Measurements from ENCODE around the gene MED13L. TPM values are rescaled to one million over a fixed set of nuclear protein-coding genes. Genes with fewer than 3 reads are reported as not detected.

The MED13L gene
- total and polyA plus RNA-seq, 2 donors (not counting 3 experiments of a cell fraction or from before 2014, with no cell fraction given): 27.4 to 93.6 TPM

DNA sequence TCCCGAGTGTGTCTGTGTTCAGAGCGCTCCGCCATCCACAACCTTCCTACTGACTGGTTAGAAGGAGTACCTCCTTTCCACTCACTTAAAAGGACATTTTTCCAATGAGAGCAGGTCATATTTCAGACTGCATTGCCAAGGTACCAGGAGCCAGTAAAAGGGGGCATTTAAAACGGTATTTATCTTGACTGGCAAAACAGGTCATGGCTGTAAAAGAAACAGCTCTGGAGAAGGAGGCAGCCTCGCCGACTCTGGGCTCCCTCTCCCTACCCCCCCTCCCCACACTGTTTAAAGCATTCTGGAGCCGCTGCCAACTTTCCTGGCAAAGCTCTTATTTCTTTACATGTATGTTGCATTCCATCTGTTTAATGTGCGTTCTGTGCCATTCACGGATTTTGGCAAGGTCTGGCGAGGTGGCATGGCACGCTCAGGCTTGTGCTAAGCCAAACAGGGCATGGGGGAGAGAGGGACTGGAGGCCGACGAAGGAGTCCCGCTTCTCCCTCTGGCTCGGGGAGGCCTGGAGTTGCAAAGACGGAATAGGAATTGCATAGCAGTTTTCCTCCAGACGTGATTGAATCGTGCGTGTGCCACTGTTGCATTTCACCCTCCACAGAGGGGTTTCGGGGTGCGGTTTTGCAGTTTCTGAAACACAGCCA, 41.2 kb upstream of the MED13L start:
- peaks cover 8% of the 10 kb centered on the region for H3K4me1 ChIP-seq (ENCODE audit: control insufficient read depth, extremely low read depth, insufficient read depth, low read length)
- BruUV-seq (replicated peaks): no TSS peak
- no peaks in the 10 kb centered on the region for H3K36me3 ChIP-seq (ENCODE audit: control insufficient read depth in 2 of 2, extremely low read depth in 1 of 2, insufficient read depth in 2 of 2, low read length in 2 of 2)
- no peak overlapping the region for H3K4me2 ChIP-seq (ENCODE audit: insufficient read depth, low read length)
- H3K27ac ChIP-seq (ENCODE audit: insufficient read depth, low read depth, low read length): no peak overlapping the region
- TF ChIP-seq, protein P1, sequence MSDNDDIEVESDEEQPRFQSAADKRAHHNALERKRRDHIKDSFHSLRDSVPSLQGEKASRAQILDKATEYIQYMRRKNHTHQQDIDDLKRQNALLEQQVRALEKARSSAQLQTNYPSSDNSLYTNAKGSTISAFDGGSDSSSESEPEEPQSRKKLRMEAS (IDR thresholded peaks at IDR 0.05; ENCODE audit: insufficient read depth, insufficient read length): no peak
- TF ChIP-seq GATA2 (IDR thresholded peaks at IDR 0.05; ENCODE audit: insufficient read depth, insufficient read length, low read depth, low read length) (no peak), FOS (IDR thresholded peaks at IDR 0.05; ENCODE audit: borderline replicate concordance, insufficient read depth, low read length) (no peak)
- H3K4me3 ChIP-seq (replicated peaks in 1 of 3; ENCODE audit: insufficient read depth in 1 of 3, low read depth in 1 of 3, low read length in 3 of 3): no peak overlapping the region
- H3K27me3 ChIP-seq (ENCODE audit: control insufficient read depth in 2 of 2, insufficient read depth in 2 of 2, low read length in 2 of 2): no peaks in the 10 kb centered on the region
- H3K79me2 ChIP-seq (ENCODE audit: control insufficient read depth, insufficient read depth, low read length): no peaks in the 10 kb centered on the region
- no peak overlapping the region for H2AFZ ChIP-seq (ENCODE audit: low read depth, low read length)
- CTCF ChIA-PET: no interaction called here
- intact Hi-C loops (cut with micrococcal nuclease) (no loop called here), dilution Hi-C loops (cut with MboI; ENCODE audit: extremely low pct_ligation_motif_present, low sequenced_read_pairs) (no loop called here)
- no peak for FAIRE-seq
- H3K9me1 ChIP-seq (replicated peaks; ENCODE audit: control insufficient read depth, extremely low read depth, insufficient read depth, low read length): no peaks in the 10 kb centered on the region
- no peak for DNase-seq (ENCODE audit: low read depth, low spot score)
- H3K9me3 ChIP-seq (replicated peaks; ENCODE audit: control insufficient read depth, insufficient read depth, low read length): no peaks in the 10 kb centered on the region
- no peak overlapping the region for H3K9ac ChIP-seq (replicated peaks; ENCODE audit: extremely low read depth, insufficient read depth, low read length)
- H4K20me1 ChIP-seq (replicated peaks; ENCODE audit: control insufficient read depth, extremely low read depth, insufficient read depth, low read length): no peaks in the 10 kb centered on the region
- POLR2A ChIA-PET: no interaction called here

DNA sequence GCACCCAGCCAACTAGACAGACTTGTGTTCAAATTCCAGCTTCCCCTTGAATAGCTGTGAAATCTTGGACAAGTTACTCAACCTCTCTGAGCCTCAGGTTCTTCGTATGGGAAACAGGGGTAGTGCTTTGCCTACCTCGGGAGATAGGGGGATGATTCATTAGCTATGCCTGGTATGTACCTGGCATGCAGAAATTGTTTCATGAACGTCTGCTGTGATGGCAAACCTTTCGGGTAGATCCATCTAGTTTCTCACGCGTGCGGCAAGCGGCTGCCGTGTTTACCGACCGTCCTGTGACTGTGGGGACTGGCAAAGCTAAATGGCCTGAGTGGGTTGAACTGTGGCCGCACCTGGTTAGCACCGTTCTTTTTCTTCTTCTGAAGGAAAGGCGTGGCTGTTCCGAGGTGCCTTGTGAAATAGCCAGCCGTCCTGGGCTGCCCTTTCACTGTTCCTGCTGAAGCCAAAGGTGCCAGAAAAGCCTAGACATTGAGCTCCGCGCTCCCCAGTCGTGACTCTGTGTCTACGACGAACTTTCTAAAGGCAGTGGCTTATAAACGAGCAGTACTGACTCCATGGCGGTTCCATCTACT, 40.6 kb upstream of the MED13L start:
- H3K27me3 ChIP-seq (ENCODE audit: control insufficient read depth in 2 of 2, insufficient read depth in 2 of 2, low read length in 2 of 2): peaks cover 0 to 1% of the 10 kb centered on the region in 2 experiments
- no peaks in the 10 kb centered on the region for H4K20me1 ChIP-seq (replicated peaks; ENCODE audit: control insufficient read depth, extremely low read depth, insufficient read depth, low read length)
- intact Hi-C loops (cut with micrococcal nuclease) (no loop called here), dilution Hi-C loops (cut with MboI; ENCODE audit: extremely low pct_ligation_motif_present, low sequenced_read_pairs) (no loop called here)
- no peak for TF ChIP-seq GATA2 (IDR thresholded peaks at IDR 0.05; ENCODE audit: insufficient read depth, insufficient read length, low read depth, low read length)
- TF ChIP-seq POLR2A (IDR thresholded peaks at IDR 0.05; ENCODE audit: low read depth, low read length): no peak
- TF ChIP-seq, protein P2, sequence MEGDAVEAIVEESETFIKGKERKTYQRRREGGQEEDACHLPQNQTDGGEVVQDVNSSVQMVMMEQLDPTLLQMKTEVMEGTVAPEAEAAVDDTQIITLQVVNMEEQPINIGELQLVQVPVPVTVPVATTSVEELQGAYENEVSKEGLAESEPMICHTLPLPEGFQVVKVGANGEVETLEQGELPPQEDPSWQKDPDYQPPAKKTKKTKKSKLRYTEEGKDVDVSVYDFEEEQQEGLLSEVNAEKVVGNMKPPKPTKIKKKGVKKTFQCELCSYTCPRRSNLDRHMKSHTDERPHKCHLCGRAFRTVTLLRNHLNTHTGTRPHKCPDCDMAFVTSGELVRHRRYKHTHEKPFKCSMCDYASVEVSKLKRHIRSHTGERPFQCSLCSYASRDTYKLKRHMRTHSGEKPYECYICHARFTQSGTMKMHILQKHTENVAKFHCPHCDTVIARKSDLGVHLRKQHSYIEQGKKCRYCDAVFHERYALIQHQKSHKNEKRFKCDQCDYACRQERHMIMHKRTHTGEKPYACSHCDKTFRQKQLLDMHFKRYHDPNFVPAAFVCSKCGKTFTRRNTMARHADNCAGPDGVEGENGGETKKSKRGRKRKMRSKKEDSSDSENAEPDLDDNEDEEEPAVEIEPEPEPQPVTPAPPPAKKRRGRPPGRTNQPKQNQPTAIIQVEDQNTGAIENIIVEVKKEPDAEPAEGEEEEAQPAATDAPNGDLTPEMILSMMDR (IDR thresholded peaks at IDR 0.05; ENCODE audit: extremely low read depth in 1 of 2, insufficient read depth in 1 of 2, low read depth in 1 of 2, low read length in 2 of 2): no peak
- TF ChIP-seq POLR2AphosphoS5 (IDR thresholded peaks at IDR 0.05; ENCODE audit: insufficient read depth, low read depth, low read length): no peak
- TF ChIP-seq MYC (IDR thresholded peaks at IDR 0.05; ENCODE audit: low read depth, low read length): no peak
- TF ChIP-seq EZH2 (IDR thresholded peaks at IDR 0.05; ENCODE audit: borderline replicate concordance, low read depth, low read length, severe bottlenecking): no peak
- no peak for TF ChIP-seq JUN (IDR thresholded peaks at IDR 0.05; ENCODE audit: borderline replicate concordance, insufficient read depth, insufficient read length, low read depth)
- TF ChIP-seq, protein P1 (IDR thresholded peaks at IDR 0.05; ENCODE audit: insufficient read depth, insufficient read length): no peak
- TF ChIP-seq FOS (IDR thresholded peaks at IDR 0.05; ENCODE audit: borderline replicate concordance, insufficient read depth, low read length): no peak
- no peak overlapping the region for H3K4me3 ChIP-seq (replicated peaks in 1 of 3; ENCODE audit: insufficient read depth in 1 of 3, low read depth in 1 of 3, low read length in 3 of 3)
- no peaks in the 10 kb centered on the region for H3K36me3 ChIP-seq (ENCODE audit: control insufficient read depth in 2 of 2, extremely low read depth in 1 of 2, insufficient read depth in 2 of 2, low read length in 2 of 2)
- H3K4me2 ChIP-seq (ENCODE audit: insufficient read depth, low read length): no peak overlapping the region
- no peak for FAIRE-seq
- peaks cover 8% of the 10 kb centered on the region for H3K4me1 ChIP-seq (ENCODE audit: control insufficient read depth, extremely low read depth, insufficient read depth, low read length)
- no peaks in the 10 kb centered on the region for H3K9me1 ChIP-seq (replicated peaks; ENCODE audit: control insufficient read depth, extremely low read depth, insufficient read depth, low read length)
- POLR2A ChIA-PET: interaction anchor here (0.6 kb wide), 1 partner anchor 113 kb away, joined by 3 read pairs; no protein-coding TSS in a partner anchor
- BruUV-seq (replicated peaks): no TSS peak
- no peak overlapping the region for H3K9ac ChIP-seq (replicated peaks; ENCODE audit: extremely low read depth, insufficient read depth, low read length)
- CTCF ChIA-PET: no interaction called here
- no peak for DNase-seq (ENCODE audit: low read depth, low spot score)
- H3K79me2 ChIP-seq (ENCODE audit: control insufficient read depth, insufficient read depth, low read length): no peaks in the 10 kb centered on the region
- no peak overlapping the region for H2AFZ ChIP-seq (ENCODE audit: low read depth, low read length)
- H3K9me3 ChIP-seq (replicated peaks; ENCODE audit: control insufficient read depth, insufficient read depth, low read length): no peaks in the 10 kb centered on the region
- no peak overlapping the region for H3K27ac ChIP-seq (ENCODE audit: insufficient read depth, low read depth, low read length)
